ENCODE data around the gene MLLT6.

GRCh38 chr17:38702166-38702915, 2.7 kb upstream of the MLLT6 start:
- TF ChIP-seq CTCF (IDR thresholded peaks at IDR 0.05; ENCODE audit: insufficient read depth, low read depth, low read length) (no peak), EZH2 (IDR thresholded peaks at IDR 0.05; ENCODE audit: insufficient read depth, low read length) (no peak)

Measured in astrocyte (in vitro differentiated cells and primary cell).